Stimulated activated CD8-positive, alpha-beta memory T cell treated with anti-CD3 and anti-CD28 coated beads, Interleukin-7, amount 100 ng/mL, for 1 hour (primary cell): ENCODE data around the gene HCFC2.

Source experiments
- DNase-seq, 2 donors: peaks; one replicate each; pipeline ENCODE4 v3.0.0-alpha.2; 2020; ENCODE audit warnings: low read depth in 2 of 2

Gene HCFC2

GRCh38 chr12:104121001-104121400 lies 56.7 kb downstream of the HCFC2 start:
- DNase-seq = no peak

DNA sequence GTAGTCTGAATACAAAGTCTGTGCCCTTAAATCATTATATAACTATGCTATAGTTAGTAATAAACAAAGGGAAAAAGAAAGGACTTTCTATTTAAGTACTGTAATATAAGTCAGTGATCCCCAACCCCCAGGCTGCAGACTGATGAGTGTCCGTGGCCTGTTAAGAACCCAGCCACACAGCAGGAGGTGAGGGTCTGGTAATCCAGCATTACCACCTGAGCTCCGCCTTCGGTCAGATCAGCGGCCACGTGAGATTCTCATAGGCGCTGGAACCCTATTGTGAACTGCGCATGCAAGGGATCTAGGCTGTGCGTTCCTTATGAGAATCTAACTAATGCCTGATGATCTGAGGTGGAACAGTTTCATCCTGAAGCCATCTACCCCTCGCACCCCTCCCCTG lies 58.0 kb downstream of the HCFC2 start:
- no peak for DNase-seq

- DNase-seq = no peak
These were observed 62.2 kb downstream of the HCFC2 start for GRCh38 chr12:104126548-104126947.

DNA sequence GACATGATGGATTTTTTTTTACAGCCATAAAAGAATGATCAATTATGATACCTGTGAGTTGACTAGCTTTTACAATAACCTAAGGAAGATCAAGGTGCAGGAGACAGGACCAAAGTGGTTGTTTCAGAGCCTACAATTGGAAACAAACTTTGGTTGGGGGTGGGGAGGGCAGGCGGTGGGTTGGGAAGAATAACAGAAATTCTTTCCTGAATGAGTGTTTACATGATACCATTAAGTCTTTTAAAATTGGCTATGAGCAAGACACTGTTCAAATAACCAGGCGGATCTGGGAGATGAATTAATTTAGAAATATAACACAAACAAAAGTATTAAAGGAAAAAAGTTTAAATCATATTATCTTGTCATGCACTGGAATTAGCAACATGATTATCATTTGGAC lies 66.4 kb downstream of the HCFC2 start:
- no peak for DNase-seq

- DNase-seq = no peak
These were observed 67.3 kb downstream of the HCFC2 start for GRCh38 chr12:104131609-104132008.

DNA sequence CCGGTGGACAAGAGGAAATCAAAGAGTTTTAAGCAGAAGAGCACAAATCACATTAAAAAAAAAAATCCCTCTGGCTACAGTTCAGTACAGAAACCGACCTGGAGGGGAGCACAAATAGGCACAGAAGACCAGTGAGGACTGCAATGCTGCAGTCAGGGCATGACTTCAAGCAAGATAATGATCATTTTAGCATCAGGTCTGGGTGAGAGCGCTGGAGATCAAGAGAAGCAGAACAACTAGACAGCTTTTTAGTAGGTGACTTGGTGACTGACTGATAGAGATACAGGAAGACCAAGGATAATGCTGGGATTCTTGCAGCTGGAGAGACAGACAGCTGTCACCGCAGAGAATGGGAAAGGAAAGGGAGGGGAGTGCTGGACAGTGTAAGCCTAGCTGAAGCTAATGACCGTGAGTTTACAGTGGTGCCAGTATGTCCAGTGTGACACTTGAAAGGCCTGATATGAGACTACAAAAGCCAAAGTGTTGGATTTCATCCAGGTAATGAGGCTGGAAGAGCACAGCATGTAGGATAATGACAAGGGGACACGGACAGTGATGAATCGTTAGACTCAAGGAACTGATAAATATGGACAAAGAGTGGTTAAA lies 68.1 kb downstream of the HCFC2 start:
- DNase-seq = no peak

GRCh38 chr12:104133321-104133720 lies 69.0 kb downstream of the HCFC2 start:
- DNase-seq = no peak

DNA sequence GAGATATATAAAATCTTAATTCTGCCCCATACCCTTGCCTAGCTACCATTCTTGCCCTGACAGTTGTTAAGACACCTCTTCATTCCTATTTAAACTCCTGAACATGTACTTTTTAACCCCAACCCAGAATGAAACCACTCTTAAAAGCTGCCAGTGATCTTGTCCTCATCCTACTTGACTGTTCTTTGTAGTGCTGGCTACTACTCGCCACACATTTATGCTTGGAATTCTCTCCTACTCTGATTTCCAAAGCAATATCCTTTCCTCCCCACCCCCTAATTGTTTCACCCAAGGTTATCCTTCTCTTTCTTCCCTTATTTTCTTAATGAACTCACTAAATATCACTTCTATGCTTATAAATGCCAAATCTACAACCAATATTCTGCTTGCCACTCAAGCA lies 69.5 kb downstream of the HCFC2 start:
- DNase-seq = no peak

GRCh38 chr12:104134882-104135281 lies 70.6 kb downstream of the HCFC2 start:
- no peak for DNase-seq

DNA sequence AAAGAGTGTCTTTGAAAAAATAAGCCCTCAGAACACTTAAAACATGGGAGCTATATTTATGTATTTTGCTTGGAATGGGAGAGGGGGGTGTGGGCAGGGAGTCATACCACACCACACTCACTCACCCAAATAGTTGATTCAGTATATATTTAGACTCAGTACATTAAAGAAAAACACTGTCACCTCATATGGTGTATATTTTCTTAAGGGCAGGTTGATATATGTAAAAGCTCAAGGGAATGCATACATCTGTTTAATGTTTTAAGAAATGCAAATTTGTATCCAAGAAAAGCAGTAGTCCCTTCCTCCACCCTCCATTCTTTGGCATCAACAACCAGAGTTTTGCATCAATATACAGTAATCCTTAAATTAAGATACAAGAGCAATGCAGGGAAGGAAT lies 72.2 kb downstream of the HCFC2 start:
- no peak for DNase-seq

- DNase-seq = peak in 1 of 2 donors; percentile 20
These were observed 72.9 kb downstream of the HCFC2 start for GRCh38 chr12:104137001-104137901.

DNA sequence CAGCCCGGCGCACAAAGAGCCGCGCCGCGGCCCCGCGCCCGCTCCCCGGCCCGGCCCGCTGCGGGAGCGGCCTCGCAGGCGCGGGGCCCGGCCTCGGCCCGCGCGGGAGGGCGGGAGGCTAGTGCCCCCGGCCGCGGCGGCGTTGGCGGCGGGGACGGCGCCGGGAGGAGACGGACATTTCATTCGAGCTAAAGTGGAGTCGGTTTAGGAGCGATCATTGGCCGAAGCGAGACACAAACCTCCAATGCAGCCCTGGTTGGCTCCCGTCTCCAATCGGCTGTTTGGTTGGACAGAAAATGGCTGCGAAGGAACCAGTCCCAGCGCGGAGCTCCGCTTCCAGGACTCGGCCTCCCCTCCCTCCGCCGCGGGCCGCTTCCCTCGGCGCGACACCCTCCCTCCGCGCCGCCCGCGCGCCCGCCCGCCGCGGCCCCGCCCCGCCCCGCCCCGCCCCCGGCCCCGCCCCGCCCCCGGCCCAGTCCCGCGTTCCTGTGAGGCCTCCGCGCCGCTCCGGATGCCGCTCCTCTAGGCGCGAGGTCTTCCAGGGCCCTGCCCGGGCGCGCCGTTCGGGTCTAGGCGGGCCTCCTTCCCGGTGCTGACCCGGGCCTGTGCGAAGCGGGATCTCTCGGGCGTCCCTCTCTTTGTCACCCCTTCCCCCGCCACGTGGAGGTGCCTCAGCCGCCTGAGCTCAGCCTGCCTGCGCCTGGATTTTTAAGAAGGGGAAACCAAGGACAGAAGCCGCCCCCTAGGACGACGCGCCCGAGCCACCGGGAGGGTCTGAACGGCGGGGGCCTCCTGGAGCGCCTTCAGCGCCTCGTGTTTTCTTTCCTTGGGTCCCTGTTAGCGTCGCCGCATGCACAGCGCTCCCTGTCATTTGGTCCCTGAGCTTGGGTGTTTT lies 73.8 kb downstream of the HCFC2 start, which contains the start of gene NFYB:
Gene NFYB, minus strand, starts transcription at position 309 of the 895 bp plus-strand sequence. CDS start 2,757 bp downstream, outside the sequence.
- DNase-seq = peak; percentile 74 to 86

- DNase-seq = no peak
These were observed 74.4 kb downstream of the HCFC2 start for GRCh38 chr12:104138797-104139152.

GRCh38 chr12:104142543-104142942 lies 78.2 kb downstream of the HCFC2 start:
- DNase-seq = no peak

DNA sequence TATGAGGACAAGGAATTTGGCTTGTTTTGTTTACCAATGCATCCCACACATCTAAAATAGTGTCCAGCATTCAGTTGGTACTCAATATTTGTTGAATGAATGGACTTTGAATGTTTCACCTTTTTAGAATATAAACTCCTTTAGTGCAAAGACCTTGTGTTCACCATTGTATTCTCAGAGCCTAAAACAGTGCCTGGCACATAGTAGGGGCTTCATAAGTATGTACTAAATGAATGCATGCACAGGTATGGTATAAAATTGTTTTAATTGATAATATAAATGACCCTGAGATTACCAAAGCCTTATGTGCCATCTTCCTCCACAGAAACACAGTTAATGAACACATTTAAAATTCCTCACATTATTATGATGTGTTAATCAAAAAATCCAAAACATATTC lies 78.7 kb downstream of the HCFC2 start:
- DNase-seq = no peak

GRCh38 chr12:104143918-104144317 lies 79.6 kb downstream of the HCFC2 start:
- DNase-seq = no peak

- no peak for DNase-seq
These were observed 83.0 kb downstream of the HCFC2 start for GRCh38 chr12:104147346-104147745.

DNA sequence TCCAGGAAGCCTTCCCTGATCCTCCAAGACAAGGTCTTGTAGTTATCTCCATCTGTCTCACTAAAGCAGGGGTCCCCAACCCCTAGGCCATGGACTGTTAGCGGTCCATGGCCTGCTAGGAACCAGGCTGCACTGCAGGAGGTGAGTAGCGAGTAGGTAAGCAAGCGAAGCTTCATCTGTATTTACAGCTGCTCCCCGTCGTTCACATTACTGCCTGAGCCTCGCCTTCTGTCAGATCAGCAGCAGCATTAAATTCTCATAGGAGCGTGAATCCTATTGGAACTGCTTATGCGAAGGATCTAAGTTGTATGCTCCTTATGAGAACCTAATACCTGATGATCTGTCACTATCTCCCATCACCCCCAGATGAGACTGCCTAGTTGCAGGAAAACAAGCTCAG lies 86.1 kb downstream of the HCFC2 start:
- DNase-seq = no peak

DNA sequence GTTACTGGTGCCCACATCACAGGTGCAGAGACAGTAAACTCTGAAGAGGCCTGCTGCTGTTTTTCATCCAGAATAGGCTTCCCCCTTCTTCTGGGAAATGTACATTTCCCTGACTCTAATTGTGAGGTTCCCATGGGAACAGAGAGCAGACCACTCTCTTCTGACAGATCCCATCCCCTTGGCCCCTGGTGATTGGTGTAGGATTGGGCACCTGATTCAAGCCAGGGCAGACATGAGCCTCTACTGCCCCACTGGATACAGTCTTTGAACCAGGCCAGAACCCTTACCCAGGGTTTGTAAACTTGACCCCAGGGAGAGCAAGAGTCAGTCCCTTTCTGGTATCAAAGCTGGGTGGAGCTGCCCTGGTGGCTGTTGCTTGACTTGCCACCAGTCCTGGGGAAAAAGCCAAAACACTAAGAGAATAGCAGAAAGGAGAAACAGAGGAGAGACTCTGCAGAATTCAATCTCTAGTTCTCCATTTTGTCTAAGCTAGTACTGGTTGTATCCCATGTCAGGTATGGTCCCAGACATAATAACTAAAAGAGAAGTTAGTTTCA lies 88.4 kb downstream of the HCFC2 start:
- DNase-seq = no peak

- no peak for DNase-seq
These were observed 90.0 kb downstream of the HCFC2 start for GRCh38 chr12:104154286-104154685.

- no peak for DNase-seq
These were observed 90.5 kb downstream of the HCFC2 start for GRCh38 chr12:104154806-104155205.
